HEK293 (cell line): ENCODE data around the gene CD82.

ENCODE experiments used
- KLF10 ChIP-seq: fragments of 450-650 bp; IDR thresholded peaks from 2 replicates; pipeline ENCODE4 v1.5.1; 2018; ENCODE audit warnings: missing biosample characterization, mild to moderate bottlenecking, missing genetic modification characterization
- SCRT1 ChIP-seq: fragments of 450-650 bp; formaldehyde crosslinking; IDR thresholded peaks from 2 replicates; pipeline ENCODE4 v1.5.1; 2016; ENCODE audit warnings: missing biosample characterization, missing genetic modification characterization, borderline replicate concordance
- ZBTB1 ChIP-seq: fragments of 450-650 bp; formaldehyde crosslinking; IDR thresholded peaks from 2 replicates; pipeline ENCODE4 v1.5.1; 2016; ENCODE audit warnings: missing biosample characterization, missing genetic modification characterization
- ZNF48 ChIP-seq: fragments of 450-650 bp; formaldehyde crosslinking; IDR thresholded peaks from 2 replicates; pipeline ENCODE4 v1.5.1; 2016; ENCODE audit warnings: missing biosample characterization, missing genetic modification characterization
- TF ChIP-seq, protein P1 (sequence below): fragments of 450-650 bp; formaldehyde crosslinking; IDR thresholded peaks from 2 replicates; pipeline ENCODE4 v1.5.1; 2016; ENCODE audit warnings: missing biosample characterization, missing genetic modification characterization

DNA sequence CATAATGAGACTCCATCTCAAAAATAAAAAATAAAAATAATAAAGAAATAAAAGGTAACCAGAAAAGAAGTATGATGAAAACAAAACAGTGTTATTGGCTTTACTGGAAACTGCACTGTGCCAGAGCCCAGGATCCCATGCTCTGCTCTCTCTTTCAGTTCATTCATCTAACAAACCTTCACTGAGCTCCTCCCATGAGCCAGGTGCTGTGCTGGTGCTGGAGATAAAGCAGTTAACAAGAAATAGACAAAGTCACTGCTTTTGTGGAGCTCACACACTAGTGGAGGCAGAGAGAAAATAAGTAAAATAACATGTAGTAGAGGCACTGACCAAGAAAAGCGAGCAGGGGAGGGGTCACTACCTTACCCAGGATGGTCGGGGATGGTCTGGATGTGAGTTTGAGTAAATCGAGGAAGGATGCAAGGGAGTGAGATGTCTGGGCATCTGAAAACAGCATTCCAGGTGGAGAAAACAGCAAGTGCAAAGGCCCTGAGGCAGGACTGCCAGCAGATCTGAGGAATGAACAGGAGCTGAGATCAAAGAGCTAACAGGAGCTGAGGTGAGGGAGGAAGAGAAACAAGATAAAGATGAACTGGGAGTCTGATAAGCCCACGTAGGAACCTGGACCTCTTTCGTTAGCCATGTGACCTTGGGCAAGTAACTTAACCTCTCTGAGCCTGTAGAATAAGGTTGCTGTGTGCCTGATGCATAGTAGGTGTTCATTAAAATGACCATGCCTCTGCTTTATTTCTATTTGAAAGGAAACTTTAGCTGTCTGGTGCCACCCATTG is 31.3 kb upstream of the CD82 start:
- TF ChIP-seq, protein P1, sequence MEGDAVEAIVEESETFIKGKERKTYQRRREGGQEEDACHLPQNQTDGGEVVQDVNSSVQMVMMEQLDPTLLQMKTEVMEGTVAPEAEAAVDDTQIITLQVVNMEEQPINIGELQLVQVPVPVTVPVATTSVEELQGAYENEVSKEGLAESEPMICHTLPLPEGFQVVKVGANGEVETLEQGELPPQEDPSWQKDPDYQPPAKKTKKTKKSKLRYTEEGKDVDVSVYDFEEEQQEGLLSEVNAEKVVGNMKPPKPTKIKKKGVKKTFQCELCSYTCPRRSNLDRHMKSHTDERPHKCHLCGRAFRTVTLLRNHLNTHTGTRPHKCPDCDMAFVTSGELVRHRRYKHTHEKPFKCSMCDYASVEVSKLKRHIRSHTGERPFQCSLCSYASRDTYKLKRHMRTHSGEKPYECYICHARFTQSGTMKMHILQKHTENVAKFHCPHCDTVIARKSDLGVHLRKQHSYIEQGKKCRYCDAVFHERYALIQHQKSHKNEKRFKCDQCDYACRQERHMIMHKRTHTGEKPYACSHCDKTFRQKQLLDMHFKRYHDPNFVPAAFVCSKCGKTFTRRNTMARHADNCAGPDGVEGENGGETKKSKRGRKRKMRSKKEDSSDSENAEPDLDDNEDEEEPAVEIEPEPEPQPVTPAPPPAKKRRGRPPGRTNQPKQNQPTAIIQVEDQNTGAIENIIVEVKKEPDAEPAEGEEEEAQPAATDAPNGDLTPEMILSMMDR (tag by site-specific recombination) = no peak
- TF ChIP-seq SCRT1 (tag by site-specific recombination) (no peak), KLF10 (no peak), ZBTB1 (tag by site-specific recombination) (no peak), ZNF48 (tag by site-specific recombination) (no peak)
